Gastroesophageal sphincter (tissue), 3 donors: ENCODE data around the gene CLIC4.

ENCODE experiments used
- CTCF ChIP-seq, 4 experiments: fragments of 200-600 bp in 2 of 4; fragments of 450-650 bp in 2 of 4; sonication (generic) in 1 of 4; IDR thresholded peaks; one replicate each; pipeline ENCODE4 v1.5.1; 2017 to 2019; ENCODE audit warnings: antibody characterized with exemption in 4 of 4, mild to moderate bottlenecking in 2 of 4, moderate library complexity in 2 of 4
- POLR2AphosphoS5 ChIP-seq: sonication (generic); formaldehyde crosslinking; IDR thresholded peaks from one replicate; pipeline ENCODE4 v1.6.1; 2017; ENCODE audit warnings: antibody characterized with exemption

GRCh38 chr1:24702511-24703293, 42.5 kb upstream of the CLIC4 start:
- TF ChIP-seq CTCF (IDR thresholded peaks at IDR 0.05), result no peak
- TF ChIP-seq POLR2AphosphoS5, result no peak
